Smooth muscle cell of the umbilical artery (primary cell): Measurements from ENCODE around the gene MRAS. TPM values are rescaled to one million over a fixed set of nuclear protein-coding genes. Genes with fewer than 3 reads are reported as not detected.

Source experiments
- total RNA-seq: library from RNA; depleted of rRNA; stranded (reverse); fragments of >200 nt; gene quantifications from 2 replicates; pipeline ENCODE4 v1.2.3, GENCODE V29; 2014

Gene MRAS
- 48.9 and 76.3 TPM in 2 replicates for total RNA-seq

DNA sequence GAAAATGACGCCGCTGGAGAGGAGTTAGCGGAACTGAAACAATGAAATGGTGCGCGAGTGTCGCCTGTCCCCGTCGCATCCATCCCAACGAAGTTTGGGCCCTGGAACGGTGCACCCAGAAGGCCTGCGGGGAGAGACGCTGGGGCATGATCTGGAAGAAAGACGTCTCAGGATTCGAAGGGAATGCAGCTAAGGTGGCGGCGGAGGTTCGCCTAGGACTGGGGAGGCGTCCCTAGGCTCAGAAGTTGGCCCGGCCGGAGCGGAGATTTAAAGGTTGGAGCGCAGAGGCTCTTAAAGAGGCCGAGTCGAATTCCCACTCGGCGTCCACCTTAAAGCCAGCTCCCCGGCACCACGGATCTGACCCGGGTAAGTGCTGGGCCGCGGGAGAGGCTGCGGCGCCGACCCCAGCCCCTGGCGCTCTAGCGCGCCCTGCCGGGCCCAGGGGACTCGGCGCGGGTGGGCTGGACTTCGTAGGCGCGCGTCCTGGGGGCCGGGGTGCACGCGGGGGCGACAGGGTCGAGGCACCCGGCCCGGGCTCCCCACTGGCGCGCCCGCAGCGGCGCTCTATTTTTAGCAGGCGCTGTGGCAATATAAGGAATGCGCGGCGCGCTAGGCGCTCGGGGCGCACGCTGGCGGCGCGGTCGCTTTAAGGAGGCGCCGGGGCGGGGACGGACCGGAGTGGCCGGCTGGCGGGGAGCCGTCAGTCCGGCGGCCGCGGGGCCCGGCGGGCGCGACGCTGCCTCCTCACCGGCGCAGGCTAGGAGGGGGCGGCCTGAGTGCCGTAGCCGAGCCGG, at the start of gene MRAS:
MRAS (plus strand) TSS at position 620 of the 794 bp plus-strand sequence. CDS start 24,305 bp downstream, outside the sequence.

DNA sequence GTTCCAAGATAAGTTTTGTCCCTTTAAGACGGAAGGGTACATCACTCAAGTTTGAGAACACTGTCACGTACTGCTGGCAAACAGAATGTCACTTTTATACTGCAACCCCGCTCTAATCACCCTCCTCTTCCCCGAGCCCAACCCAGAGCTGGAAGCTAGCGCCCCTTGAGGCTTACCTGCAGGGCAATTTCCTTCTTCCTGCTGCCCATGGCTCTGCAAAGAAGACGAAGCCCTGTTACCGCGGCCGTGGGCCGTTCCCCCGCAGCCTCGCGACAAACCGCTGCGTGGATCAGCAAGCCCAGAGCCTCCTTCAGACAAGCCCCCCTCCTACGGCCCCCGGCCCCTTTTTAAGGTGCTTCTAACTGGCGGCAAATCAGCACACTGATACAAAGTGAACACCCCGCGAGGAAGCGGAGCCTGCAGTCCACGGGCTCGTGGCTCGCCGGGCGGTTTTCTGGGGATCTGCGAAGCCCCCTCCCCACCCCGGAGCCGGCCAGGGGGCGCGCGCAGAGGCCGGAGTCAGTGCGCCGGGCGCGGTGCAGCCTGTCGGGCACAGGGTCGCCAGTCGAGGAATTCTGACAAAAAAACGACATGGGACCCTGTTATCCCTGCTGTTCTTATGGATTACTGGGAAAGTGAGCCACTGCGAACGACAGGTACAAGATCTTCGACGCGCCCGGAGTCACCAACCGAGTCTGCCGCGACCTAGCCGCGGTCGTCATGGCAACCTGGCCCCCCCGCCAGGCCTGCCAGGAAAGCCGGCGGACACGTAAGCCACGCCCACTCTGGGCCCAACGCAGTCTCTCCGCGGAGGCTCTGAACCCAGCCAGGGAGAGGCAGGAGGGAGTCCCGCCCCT, 19.0 kb upstream of the MRAS start, which contains the start of gene NME9:
NME9 (minus strand) TSS at position 725 of the 857 bp plus-strand sequence; CDS start at position 209, 516 bp downstream.

DNA sequence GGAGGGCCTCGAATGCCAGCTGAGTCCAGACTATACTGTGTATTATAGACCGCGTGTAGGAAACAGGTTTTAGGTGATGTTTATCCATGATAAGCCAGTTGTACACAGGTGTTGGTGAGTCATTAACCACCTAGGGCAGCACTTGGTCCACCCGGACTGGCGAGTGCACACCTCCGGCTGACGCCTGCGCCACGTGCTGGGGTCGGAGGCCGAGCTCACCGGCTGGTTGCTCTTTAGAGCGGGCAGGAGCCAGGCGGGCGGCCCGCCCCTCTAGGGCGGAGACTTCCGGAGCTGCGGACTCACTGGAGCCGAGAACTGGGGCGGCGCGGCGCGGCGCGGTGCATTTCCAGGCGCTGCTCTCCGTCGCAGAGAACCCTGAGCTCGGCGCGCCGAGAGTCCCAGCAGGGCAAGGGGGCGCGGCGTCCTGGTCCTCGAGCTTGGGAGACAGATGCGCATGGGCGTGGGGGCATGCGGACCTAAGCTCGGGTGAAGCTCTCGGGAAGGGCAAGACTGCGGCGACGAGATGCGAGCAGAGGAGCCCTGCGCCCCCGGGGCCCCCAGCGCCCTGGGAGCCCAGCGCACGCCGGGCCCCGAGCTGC, 86.0 kb downstream of the MRAS start, which contains the start of gene ESYT3:
ESYT3 (plus strand) TSS at position 341 of the 599 bp plus-strand sequence; CDS start at position 524, 183 bp downstream.

Other genes with a start within 250 kb of the MRAS start
- gene DZIP1L, start 233.0 kb upstream of the MRAS start, total RNA-seq, result 25.2 and 31.9 TPM in 2 replicates
- gene A4GNT, start 216.2 kb upstream of the MRAS start, total RNA-seq, result not detected in 2 replicates
- gene DBR1, start 173.7 kb upstream of the MRAS start, total RNA-seq, result 13.4 and 14.8 TPM in 2 replicates
- 46.6 and 51.7 TPM in 2 replicates for gene ARMC8, start 161.3 kb upstream of the MRAS start, total RNA-seq
- gene NME9, start 18.7 kb upstream of the MRAS start, total RNA-seq, result not detected in 2 replicates
- 0.59 and 1.6 TPM in 2 replicates for gene ESYT3, start 86.0 kb downstream of the MRAS start, total RNA-seq
- 21.7 and 23.5 TPM in 2 replicates for gene CEP70, start 245.7 kb downstream of the MRAS start, total RNA-seq